ENCODE data around the gene BTRC.

BTRC gene

GRCh38 chr10:101513733-101514132 is 159.8 kb downstream of the BTRC start:
- no peak overlapping the region for H3K4me3 ChIP-seq (ENCODE audit: low read depth, low read length)

DNA sequence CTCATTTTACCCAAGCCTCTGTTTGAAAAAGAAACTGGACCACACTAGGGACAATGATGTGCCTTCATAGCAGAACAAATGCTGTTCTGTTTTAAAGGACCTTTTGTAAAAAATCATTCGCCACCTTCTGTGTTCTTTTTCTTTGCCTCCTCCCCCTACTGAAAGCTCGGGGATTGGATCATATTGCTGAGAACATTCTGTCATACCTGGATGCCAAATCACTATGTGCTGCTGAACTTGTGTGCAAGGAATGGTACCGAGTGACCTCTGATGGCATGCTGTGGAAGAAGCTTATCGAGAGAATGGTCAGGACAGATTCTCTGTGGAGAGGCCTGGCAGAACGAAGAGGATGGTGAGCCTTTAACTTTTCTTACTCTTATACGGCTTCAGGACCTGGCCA is 171.9 kb downstream of the BTRC start:
- H3K4me3 ChIP-seq (ENCODE audit: low read depth, low read length) = no peak overlapping the region

- H3K4me3 ChIP-seq (ENCODE audit: low read depth, low read length) = no peak overlapping the region
These were observed 175.2 kb downstream of the BTRC start for GRCh38 chr10:101529207-101529606.

GRCh38 chr10:101529725-101530553 is 176.0 kb downstream of the BTRC start:
- no peak overlapping the region for H3K4me3 ChIP-seq (ENCODE audit: low read depth, low read length)

GRCh38 chr10:101535949-101536348 is 182.0 kb downstream of the BTRC start:
- H3K4me3 ChIP-seq (ENCODE audit: low read depth, low read length) = no peak overlapping the region

- no peak overlapping the region for H3K4me3 ChIP-seq (ENCODE audit: low read depth, low read length)
These were observed 182.8 kb downstream of the BTRC start for GRCh38 chr10:101536800-101537199.

DNA sequence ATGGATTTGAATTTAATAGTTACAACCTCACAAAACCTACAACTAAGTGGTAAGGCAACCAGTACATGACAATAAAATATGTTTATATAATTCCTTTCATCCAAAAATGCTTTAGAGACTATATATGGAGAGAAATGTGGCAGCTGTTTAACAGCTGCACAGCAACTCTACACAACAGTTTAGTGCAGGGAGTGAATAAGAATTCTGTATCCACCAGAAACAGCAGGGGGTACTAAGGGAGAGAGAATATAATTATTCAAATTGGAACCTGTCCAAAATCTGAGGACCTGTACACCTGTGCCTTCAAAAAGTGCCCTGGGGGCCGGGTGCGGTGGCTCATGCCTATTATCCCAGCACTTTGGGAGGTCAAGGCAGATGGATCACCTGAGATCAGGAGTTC is 184.5 kb downstream of the BTRC start:
- no peak overlapping the region for H3K4me3 ChIP-seq (ENCODE audit: low read depth, low read length)

DNA sequence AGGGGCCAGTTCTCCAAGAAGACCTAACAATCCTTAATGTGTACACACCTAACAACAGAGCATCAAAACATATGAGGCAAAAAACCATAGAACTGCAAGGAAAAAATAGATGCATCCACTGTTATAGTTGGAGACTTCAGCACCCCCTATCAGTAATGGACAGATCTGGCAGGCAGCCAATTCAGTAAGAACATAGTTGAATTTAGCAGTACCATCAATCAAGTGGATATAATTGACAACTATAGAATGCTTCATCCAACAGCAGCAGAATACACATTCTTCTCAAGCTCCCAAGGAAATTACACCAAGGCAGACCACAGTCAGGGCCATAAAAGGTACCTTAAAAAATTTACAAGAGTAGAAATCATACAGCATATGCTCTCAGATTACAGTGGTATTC is 191.9 kb downstream of the BTRC start:
- no peak overlapping the region for H3K4me3 ChIP-seq (ENCODE audit: low read depth, low read length)

DNA sequence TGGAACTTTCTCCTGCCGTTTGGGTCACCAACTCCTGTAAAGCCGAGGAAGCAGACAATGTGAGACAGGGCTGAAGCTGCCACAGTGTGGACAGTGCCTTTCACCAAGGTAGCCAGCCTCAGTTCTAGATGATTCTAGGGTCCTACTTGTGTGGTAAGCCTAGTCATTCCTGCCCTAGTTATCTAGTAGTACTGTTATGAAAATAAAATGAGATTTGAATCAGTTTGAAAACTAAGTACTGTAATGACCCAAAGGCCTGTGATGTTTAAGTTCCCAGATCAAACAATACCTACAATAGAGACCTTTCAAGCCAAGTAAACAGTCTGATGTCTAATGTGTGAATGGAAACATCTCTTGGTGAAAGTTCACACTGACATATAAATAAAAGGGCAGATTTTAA is 197.0 kb downstream of the BTRC start:
- no peak overlapping the region for H3K4me3 ChIP-seq (ENCODE audit: low read depth, low read length)

DNA sequence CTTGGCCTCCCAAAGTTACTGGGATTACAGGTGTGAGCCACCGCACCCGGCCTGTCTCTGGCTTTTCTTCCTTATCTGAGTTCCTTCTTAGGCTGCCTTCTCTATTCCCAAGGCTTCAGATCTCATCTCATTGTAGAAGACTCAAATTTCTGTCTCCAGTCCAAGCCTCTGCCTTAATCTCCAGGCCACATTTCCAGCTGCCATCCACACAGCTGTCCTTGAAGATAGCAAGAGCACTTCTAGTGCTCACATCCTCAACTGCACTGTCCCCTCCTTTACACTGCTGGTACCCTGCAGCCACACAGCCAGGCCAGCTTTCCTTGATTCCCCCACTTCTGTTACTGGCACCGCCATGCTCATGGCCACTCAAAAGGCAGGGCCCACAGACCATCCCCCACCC is 198.5 kb downstream of the BTRC start:
- H3K4me3 ChIP-seq (ENCODE audit: low read depth, low read length) = no peak overlapping the region

- H3K4me3 ChIP-seq (ENCODE audit: low read depth, low read length) = no peak overlapping the region
These were observed 203.6 kb downstream of the BTRC start for GRCh38 chr10:101557541-101557940.

DNA sequence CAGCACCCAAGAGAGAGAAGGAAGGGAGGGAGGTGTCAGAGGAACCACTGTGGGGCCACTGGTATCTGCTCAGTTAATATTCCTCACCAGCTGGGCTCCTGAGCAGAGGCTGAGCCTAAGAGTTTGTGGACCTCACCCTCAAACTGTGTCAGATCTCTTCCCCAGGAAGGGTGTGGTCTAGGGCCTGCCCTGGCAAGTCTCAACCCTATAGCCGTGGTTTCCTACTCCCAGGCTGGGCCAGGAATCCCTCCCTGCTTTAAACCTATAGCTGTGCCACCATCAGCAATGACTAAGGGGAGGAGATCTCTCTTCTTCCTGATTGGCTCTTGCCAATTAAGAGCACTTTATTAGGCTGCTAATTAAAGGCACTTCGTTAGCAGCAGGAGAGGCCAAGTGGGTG is 204.2 kb downstream of the BTRC start:
- H3K4me3 ChIP-seq (ENCODE audit: low read depth, low read length) = no peak overlapping the region

- H3K4me3 ChIP-seq (ENCODE audit: low read depth, low read length) = no peak overlapping the region
These were observed 205.0 kb downstream of the BTRC start for GRCh38 chr10:101558671-101559595.

- H3K4me3 ChIP-seq (ENCODE audit: low read depth, low read length) = no peak overlapping the region
These were observed 205.8 kb downstream of the BTRC start for GRCh38 chr10:101559596-101560297.

DNA sequence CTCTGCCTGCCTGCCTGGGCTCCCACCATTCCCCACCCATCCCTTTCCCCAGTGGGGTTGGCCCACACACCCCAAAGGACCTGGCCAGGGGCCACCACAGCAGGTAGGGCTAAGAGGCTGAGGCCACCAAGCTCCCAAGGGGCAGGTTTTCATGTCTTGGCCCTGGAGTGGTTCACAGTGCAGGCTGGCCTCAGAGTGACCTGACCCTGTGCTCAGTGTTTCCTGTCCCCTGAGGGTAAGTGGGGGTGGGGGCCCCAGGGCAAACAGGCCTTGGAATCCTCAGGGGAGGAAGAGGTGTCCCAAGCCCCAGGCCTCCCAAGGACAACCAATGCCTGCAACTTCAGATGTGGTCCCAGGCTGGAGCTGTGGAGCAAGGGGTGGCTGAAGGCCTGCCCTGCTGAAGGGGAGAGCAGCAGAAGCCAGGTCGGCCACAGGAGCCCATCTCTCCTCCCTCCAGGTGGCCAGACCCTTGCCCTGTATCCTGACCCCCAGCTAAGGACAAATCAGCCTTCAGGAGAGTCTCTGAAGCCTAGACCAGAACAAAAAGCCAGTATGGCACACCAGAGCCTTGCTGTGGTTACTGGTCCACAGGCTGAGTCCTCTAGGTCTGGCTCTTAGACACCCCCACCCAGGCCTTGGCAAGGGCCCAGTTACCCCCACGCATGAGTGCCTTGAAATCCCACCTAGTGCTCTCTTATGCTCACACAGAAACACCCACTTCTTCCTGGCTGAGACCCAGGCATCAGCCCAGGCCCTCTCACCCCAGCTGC is 206.5 kb downstream of the BTRC start:
- H3K4me3 ChIP-seq (ENCODE audit: low read depth, low read length) = no peak overlapping the region

DNA sequence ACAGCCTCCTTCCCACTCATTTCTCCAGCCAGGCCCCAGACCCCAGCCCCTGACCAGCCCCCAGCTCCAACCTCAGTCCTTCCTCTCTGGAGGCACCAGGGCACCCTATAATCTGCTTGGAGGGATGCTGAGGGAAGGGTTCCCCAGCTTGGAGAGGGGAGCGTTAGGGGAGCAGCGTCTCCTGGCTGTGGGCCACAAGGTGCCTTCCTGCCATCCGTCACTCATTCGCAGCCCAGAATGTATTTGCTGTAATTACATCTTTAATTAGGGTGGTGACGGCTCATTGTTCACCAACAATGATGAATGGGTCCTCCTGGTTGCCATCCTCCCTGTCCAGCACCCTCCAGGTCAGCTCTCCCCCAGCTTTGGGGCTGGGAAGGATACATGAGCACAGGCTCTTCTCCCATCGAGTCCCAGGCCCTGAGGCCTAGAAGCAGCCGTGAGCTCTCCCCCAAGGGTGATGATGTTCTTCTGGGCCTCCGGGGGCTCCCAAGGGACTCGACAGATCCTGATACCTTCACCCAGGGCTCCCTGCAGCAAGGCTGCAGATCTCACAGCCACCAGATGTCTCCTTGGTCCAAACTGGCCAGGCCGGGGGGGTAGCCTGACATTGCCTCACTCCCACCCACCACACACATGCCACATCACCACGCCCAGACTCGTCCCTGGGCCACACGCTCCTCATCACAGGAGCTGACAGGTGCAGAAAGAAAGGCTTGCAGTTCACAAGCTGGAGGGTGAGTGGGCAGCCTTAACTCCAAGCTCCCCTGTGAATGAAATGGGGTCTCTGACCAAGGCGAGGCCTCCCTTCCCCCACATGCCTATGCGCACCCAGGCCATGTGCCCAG is 207.3 kb downstream of the BTRC start:
- no peak overlapping the region for H3K4me3 ChIP-seq (ENCODE audit: low read depth, low read length)

DNA sequence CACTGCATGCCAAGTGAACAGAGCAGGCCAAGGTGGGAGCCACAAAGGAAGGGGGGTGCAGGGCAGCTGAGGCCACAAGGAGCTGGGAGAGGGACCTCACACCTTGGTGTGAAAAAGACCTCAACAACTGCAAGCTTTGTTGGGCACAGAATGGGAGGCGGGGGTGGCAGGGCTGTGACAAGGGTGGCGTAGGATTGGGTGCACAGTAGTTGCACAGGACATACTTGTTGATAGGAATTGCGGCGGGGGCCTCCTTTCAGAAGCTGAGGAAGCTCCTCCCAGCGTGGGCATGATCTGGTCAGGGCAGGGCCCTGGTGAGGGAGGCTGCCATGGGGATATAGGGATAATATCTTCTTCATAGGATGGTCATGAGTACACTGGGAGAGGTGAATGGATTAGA is 208.3 kb downstream of the BTRC start:
- H3K4me3 ChIP-seq (ENCODE audit: low read depth, low read length) = no peak overlapping the region

DNA sequence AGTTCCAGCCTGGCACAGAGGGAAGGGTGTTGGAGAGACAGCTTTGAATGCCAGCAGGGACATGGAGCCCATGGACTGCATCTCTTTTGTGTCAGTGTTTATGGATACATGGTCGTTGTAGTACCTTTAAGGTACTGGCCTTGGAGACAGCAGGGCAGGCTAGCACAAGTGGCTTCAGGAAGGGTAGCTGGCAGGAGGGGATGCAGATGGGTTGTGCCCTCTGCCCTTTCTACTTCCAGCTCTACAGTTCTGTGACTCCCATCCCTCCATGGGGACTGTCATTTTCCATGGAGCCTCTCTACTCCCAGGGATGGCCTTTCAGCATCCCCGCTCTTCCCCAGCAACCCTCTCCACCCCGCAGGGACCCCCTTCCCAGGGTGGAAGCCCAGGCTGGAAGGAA is 209.0 kb downstream of the BTRC start:
- no peak overlapping the region for H3K4me3 ChIP-seq (ENCODE audit: low read depth, low read length)

GRCh38 chr10:101563497-101564040 is 209.6 kb downstream of the BTRC start:
- no peak overlapping the region for H3K4me3 ChIP-seq (ENCODE audit: low read depth, low read length)
